Renal cortex interstitium (tissue), 11 donors: ENCODE measurements around the gene KYAT1. TPM values are rescaled to one million over a fixed set of nuclear protein-coding genes. Genes with fewer than 3 reads are reported as not detected.
A peak's percentile ranks its signal among the peaks of the same experiment; 100 is the strongest.
"Not testable (repeated sequence)": the region's sequence is repeated elsewhere in the genome, so short reads cannot be mapped to it uniquely, and the experiment has no call there.

ENCODE experiments used
- DNase-seq, 11 donors: peaks; one replicate each; pipeline ENCODE4 v3.0.0-alpha.2; 2013; ENCODE audit warnings: low read depth in 9 of 11, low spot score in 4 of 11; ENCODE audit errors: extremely low read depth in 1 of 11
- polyA plus RNA-seq, 3 donors: library from polyadenylated mRNA; unstranded; fragments of 120-200 nt; gene quantifications; one replicate each; pipeline ENCODE4 v1.2.1, GENCODE V29; 2013; ENCODE audit not compliant: insufficient read length in 3 of 3

The KYAT1 gene
- polyA plus RNA-seq, 3 donors: 14.5 to 27.9 (median 22.0) TPM

GRCh38 chr9:128852646-128853045 is 29.1 kb downstream of the KYAT1 start:
- not testable (repeated sequence) for DNase-seq

- DNase-seq: not testable (repeated sequence)
These were observed 29.8 kb downstream of the KYAT1 start for GRCh38 chr9:128851779-128852600.

DNA sequence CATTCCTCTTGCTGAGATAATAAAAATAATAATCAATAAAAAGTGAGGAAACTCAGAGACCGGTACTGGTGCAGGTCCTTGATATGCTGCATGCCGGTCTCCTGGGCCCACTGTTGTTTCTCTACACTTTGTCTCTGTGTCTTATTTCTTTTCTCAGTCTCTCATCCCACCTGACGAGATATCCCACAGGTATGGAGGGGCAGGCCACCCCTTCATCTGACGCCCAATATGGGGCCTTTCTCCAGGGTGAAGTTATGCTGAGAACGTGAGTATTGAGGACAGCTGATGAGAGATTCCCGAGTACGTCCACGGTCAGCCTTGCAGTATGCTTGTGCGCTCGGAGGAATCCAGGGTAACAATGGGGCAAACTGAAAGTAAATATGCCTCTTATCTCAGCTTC is 30.7 kb downstream of the KYAT1 start:
- DNase-seq: not testable (repeated sequence)

- no peak for DNase-seq
These were observed 33.9 kb downstream of the KYAT1 start for GRCh38 chr9:128847803-128848202.

DNA sequence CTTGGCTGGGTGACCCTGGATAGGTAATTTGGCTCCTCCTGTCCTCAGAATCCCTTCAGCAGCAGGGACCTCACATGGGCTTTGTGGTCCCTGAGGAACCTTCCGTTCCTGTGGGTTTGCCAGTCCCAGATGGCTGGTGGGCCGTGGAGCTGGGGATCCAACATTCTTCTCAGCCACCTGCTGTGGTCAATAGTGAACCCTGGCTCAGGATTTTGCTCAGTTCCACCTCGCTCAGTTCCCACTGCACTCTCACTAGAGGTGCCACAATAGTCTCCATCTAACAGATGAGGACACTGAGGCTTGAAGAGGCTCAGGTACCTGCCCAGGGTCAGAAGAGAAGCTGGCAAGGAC is 35.1 kb downstream of the KYAT1 start:
- no peak for DNase-seq

DNA sequence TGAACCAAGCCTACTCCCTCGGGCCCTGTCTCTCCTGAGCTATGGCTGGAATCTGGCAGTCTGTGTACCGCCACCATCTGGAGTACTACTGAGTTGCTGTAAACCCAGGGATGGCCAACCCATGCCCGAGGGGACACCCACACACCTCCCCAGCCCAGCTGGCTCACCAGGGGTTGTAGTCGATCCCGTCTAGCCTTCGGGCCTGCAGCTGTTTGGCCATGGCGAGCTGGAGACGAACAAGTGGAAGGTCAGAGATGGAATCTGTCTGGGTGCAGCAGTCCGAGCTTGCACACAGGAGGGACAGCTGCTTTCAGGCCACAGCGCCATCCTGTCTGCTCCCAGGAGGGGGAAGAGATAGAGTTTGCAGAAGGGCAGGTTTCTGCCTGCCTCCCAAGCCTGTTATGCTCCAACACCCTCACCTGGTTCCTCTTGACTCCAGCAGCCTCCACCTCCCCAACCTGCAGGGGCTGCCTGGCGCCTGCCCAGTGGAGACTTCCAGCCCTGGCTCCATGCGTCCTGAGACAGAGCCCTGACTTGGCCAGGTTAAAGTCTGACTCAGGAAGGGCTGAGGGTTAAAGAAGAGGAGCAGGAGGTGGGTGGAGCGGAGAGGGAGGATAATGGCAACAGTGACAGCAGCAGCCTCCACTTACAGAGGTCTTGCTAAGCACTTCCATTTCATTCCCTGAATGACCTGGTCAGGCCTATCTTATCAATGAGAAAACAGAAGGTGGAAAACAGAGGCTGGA is 36.4 kb downstream of the KYAT1 start:
- no peak for DNase-seq

DNA sequence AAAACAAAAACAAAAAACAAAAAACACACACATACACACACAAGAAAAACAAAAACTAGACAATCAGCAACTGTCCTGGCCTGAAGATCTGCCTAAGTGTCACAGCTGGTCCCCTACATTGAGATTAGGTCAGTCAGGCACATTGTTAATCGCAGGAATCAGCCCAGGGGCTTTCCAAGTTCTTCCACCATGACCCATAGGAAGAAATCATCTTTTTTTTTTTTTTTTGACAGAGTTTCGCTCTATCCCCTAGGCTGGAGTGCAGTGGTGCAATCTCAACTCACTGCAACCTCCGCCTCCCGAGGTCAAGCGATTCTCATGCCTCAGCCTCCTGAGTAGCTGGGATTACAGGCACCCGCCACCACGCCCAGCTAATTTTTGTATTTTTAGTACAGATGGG is 38.6 kb downstream of the KYAT1 start:
- DNase-seq: not testable (repeated sequence)

DNA sequence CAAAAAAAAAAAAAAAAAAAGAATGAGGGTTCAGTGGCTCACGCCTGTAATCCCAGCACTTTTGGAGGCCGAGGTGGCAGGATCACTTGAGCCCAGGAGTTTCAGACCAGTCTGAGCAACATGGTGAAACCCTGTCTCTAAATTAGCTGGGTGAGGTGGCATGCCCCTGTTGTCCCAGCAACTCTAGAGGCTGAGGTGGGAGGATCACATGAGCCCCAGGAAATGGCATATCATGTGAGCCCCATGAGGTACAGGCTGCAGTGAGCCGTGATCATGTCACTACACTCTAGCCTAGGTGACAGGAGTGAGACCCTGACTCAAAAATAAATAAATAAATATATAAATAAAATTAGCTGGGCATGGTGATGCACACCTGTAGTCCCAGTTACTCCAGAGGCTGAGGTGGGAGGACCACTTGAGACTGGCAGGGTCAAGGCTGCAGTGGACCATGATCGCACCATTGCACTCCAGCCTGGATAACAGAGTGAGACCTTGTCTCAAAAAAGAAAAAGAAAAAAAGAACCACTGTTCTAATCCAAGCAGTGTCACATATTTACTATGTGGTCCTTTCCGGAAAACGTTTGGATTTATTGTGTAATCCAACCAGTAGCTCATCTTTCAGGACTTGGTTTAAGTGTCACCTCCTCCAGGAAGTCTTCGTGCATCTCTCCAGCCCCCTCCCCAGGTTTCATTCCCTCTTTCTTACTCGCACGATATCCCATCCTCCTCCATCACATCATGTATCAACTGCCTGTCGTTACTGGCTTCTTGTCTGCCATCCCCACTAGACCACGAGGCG is 39.9 kb downstream of the KYAT1 start:
- DNase-seq: no peak

- DNase-seq: no peak
These were observed 41.2 kb downstream of the KYAT1 start for GRCh38 chr9:128840524-128840923.

- no peak for DNase-seq
These were observed 43.4 kb downstream of the KYAT1 start for GRCh38 chr9:128838338-128838737.

DNA sequence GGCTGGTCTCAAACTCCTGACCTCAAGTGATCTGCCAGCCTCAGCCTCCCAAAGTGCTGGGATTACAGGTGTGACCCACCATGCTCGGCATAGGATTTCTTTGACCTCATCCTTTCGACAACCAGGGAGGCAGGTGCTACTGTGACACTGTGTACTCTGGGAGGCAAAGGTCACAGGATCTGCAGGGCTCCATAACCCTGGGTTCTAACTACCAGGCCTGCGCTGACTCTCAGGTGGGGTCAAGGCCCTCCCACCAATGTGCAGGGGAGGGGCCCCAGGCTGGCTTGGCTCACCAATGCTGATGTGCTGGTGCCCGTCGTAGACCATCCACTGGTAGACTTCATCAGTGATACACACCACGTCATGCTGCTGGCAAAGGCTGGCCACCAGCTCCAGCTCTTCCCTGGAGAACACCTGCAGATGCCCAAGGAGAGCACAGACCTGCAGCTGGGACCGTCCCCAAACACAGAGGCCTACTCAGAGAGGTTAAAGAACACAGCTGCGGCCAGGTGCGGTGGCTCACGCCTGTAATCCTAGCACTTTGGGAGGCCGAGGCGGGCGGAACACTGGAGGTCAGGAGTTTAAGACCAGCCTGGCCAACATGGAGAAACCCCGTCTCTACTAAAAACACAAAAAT is 45.1 kb downstream of the KYAT1 start:
- DNase-seq: no peak

GRCh38 chr9:128835246-128836210 is 46.2 kb downstream of the KYAT1 start:
- no peak for DNase-seq

DNA sequence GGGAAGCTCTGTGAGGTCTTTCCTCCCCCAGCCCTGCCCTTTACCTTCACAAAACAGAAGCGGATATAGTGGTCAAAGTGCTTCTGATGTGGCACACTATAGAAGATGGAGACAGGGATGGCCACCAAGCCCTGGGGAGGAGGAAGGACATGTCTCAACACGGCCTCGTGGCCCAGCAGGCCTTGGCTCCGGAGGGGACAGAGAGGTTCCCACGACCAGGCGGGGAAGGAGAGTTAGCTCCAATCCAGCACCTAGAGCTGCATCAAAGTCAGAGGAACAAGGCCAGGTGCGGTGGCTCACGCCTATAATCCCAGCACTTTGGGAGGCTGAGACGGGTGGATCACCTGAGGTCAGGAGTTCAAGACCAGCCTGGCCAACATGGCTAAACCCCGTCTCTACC is 48.1 kb downstream of the KYAT1 start:
- DNase-seq: no peak

DNA sequence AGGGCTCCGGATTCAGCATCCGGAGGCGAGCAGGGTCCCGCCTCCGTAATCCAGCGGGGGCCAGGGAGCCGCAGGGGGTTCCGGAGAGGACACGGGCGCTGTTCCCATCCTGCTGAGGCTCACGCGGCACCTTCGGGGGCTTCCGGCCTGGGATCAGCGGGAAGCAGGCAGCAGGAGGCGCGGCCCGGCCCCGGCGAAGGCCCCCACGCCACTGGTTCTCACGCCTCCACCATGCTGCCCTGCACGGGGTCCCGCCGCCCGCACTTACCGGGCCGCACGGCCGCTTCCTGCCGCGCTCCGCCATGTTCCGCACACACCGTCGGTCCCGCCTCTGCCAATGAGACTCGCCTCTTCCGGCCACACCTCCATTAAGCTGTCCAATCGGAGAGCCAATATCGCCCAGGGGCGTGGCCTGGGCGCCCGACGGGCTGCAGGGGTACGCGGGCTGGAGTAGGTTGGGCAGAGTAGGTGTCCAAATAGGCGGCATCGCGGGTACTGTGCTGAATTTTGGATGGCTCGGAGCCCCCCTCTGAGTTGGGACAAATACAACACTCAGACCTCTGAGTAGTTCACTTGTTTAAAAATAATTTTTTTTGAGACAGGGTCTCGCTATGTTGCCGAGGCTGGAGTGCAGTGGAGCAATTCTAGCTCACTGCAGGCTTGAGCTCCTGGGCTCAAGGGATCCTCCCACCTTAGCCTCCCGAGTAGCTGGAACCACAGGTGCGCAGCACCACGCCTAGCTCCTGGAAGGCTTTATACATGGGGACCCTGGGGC is 52.1 kb downstream of the KYAT1 start, which contains the start of gene SPOUT1:
TSS of gene SPOUT1 (minus strand) at position 318 of the 775 bp plus-strand sequence. CDS start at position 304, 14 bp downstream.
- DNase-seq: peak; percentile 74 to 92 (median 87)

DNA sequence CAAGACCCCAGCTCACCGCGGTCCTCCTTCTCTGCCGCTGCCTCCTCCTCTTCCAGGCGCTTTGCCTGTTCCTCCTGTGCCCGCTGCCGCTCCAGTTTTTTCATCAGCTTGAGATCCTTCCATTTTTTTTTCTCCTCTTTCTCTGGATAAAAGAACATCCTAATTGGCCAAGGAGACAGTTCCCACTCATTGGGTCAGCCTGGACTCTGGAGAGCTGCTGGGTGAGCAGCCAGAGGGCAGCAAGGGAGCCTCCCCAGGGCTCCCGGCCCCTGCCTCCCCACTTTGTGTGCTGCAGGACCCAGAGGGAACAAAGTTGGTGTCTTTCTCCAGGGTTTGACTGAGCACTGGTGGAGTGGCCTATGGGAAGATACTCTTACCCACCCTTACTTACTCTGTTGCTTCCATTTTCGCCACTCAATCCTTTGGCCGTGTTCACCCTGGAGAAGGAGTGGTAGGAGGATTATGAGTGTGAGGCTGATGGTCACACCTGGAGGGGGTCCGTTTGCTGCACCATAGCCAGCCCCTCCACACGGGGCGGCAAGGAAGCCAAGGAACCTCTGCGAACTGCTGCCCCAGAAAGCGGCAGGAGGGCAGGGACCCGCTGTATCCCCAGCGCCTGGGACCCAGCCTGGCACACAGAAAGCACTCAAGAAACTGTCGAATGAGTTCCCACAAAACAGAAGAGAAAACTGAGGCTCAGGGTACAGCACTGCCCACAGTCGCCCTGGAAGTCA is 52.9 kb downstream of the KYAT1 start:
- no peak for DNase-seq

DNA sequence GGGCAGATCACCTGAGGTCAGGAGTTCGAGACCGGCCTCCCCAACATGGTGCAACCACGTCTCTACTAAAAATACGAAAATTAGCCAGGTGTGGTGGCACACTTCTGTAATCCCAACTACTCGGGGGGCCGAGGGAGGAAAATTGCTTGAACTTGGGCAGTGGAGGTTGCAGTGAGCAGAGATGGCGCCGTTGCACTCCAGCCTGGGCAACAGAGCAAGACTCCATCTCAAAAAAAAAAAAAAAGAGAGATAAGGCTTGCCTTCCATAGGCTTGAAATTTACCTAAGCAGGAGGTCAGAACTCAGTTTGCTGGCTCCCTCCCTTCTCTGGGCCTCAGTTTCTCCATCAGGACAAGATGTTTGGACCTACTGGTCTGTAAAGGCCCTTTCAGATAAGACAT is 53.5 kb downstream of the KYAT1 start:
- DNase-seq: no peak
